Fibroblast of gingiva (primary cell): Measurements from ENCODE around the gene SGPL1.
A peak's percentile ranks its signal among the peaks of the same experiment; 100 is the strongest.

Experiments
- DNase-seq: peaks from one replicate; pipeline ENCODE4 v3.0.0-alpha.2; 2011; ENCODE audit warnings: low read depth

SGPL1 gene

GRCh38 chr10:70811881-70812280 lies 3.9 kb upstream of the SGPL1 start:
- DNase-seq: no peak

- peak; percentile 16 for DNase-seq
Observed at GRCh38 chr10:70812814-70813213, 2.9 kb upstream of the SGPL1 start.

GRCh38 chr10:70814126-70814525 lies 1.6 kb upstream of the SGPL1 start:
- no peak for DNase-seq

- peak; percentile 77 for DNase-seq
Observed at GRCh38 chr10:70816220-70816894, 609 bp downstream of the SGPL1 start.

GRCh38 chr10:70820976-70821750 lies 5.4 kb downstream of the SGPL1 start:
- DNase-seq: no peak

- DNase-seq: no peak
Observed at GRCh38 chr10:70822076-70822820, 6.5 kb downstream of the SGPL1 start.

GRCh38 chr10:70827086-70827757 lies 11.5 kb downstream of the SGPL1 start:
- DNase-seq: no peak

GRCh38 chr10:70828923-70829322 lies 13.2 kb downstream of the SGPL1 start:
- no peak for DNase-seq

GRCh38 chr10:70829543-70829942 lies 13.8 kb downstream of the SGPL1 start:
- DNase-seq: no peak

- DNase-seq: no peak
Observed at GRCh38 chr10:70830164-70830563, 14.4 kb downstream of the SGPL1 start.

- DNase-seq: no peak
Observed at GRCh38 chr10:70832221-70832620, 16.5 kb downstream of the SGPL1 start.

- DNase-seq: peak; percentile 71
Observed at GRCh38 chr10:70832852-70833528, 17.2 kb downstream of the SGPL1 start.

- DNase-seq: no peak
Observed at GRCh38 chr10:70833601-70834000, 17.9 kb downstream of the SGPL1 start.

- no peak for DNase-seq
Observed at GRCh38 chr10:70834021-70834420, 18.3 kb downstream of the SGPL1 start.

- no peak for DNase-seq
Observed at GRCh38 chr10:70834441-70835151, 18.8 kb downstream of the SGPL1 start.

- DNase-seq: no peak
Observed at GRCh38 chr10:70836319-70836718, 20.6 kb downstream of the SGPL1 start.

GRCh38 chr10:70837660-70838059 lies 21.9 kb downstream of the SGPL1 start:
- DNase-seq: no peak

- DNase-seq: no peak
Observed at GRCh38 chr10:70838270-70838805, 22.6 kb downstream of the SGPL1 start.

- DNase-seq: no peak
Observed at GRCh38 chr10:70840836-70841235, 25.1 kb downstream of the SGPL1 start.

GRCh38 chr10:70843333-70843732 lies 27.6 kb downstream of the SGPL1 start:
- no peak for DNase-seq
